Mesenchymal stem cell (in vitro differentiated cells and primary cell): ENCODE results near the gene KHDRBS1.
A peak's percentile ranks its signal among the peaks of the same experiment; 100 is the strongest.

Source experiments
- DNase-seq: peaks from one replicate; pipeline ENCODE4 v3.0.0-alpha.2; 2013
- H2AFZ ChIP-seq: one replicate; pipeline ENCODE4 v1.6.1; 2013; ENCODE audit warnings: low read depth, mild to moderate bottlenecking, control low read depth, inconsistent platforms, low read length, moderate library complexity
- H2AK5ac ChIP-seq: 2 replicates; pipeline ENCODE4 v1.6.1; 2013; ENCODE audit warnings: low read length, moderate library complexity, mild to moderate bottlenecking, inconsistent platforms; ENCODE audit not compliant: severe bottlenecking
- H2BK120ac ChIP-seq: one replicate; pipeline ENCODE4 v1.6.1; 2013; ENCODE audit warnings: low read depth, mild to moderate bottlenecking, inconsistent platforms, low read length, moderate library complexity
- H2BK12ac ChIP-seq, 2 experiments: one replicate each; pipeline ENCODE4 v1.6.1; 2013; ENCODE audit warnings: inconsistent platforms in 2 of 2, low read length in 2 of 2, mild to moderate bottlenecking in 2 of 2, moderate library complexity in 2 of 2, control low read depth in 1 of 2
- H2BK15ac ChIP-seq: one replicate; pipeline ENCODE4 v1.6.1; 2013; ENCODE audit warnings: mild to moderate bottlenecking, low read depth, inconsistent platforms; ENCODE audit not compliant: poor library complexity, severe bottlenecking
- H2BK5ac ChIP-seq: 2 replicates; pipeline ENCODE4 v1.6.1; 2013; ENCODE audit warnings: low read depth, mild to moderate bottlenecking, low read length, control low read depth, inconsistent platforms; ENCODE audit not compliant: poor library complexity, severe bottlenecking
- H3K14ac ChIP-seq, 2 experiments: one replicate each; pipeline ENCODE4 v1.6.1; 2013; ENCODE audit warnings: inconsistent platforms in 2 of 2, low read length in 2 of 2, control low read depth in 1 of 2, mild to moderate bottlenecking in 1 of 2, moderate library complexity in 1 of 2
- H3K18ac ChIP-seq, 2 experiments: one replicate each; pipeline ENCODE4 v1.6.1; 2013; ENCODE audit warnings: inconsistent platforms in 2 of 2, low read length in 2 of 2, control low read depth in 1 of 2, low read depth in 1 of 2, mild to moderate bottlenecking in 1 of 2
- H3K23ac ChIP-seq, 2 experiments: one replicate each; pipeline ENCODE4 v1.6.1; 2013; ENCODE audit warnings: inconsistent platforms in 2 of 2, low read length in 2 of 2, mild to moderate bottlenecking in 2 of 2, moderate library complexity in 2 of 2, control low read depth in 1 of 2
- H3K27ac ChIP-seq: 2 replicates; pipeline ENCODE4 v1.5.1; 2013; ENCODE audit warnings: mild to moderate bottlenecking, moderate library complexity, low read length, control low read depth, inconsistent platforms; ENCODE audit not compliant: poor library complexity, severe bottlenecking
- H3K27me3 ChIP-seq, 2 experiments: 2 replicates each; pipeline versions ENCODE4 v1.6.1 to v1.7.0; 2013; ENCODE audit warnings: low read length in 2 of 2, mild to moderate bottlenecking in 2 of 2, moderate library complexity in 2 of 2, control low read depth in 1 of 2, inconsistent platforms in 1 of 2; ENCODE audit not compliant: control insufficient read depth in 1 of 2, insufficient read depth in 1 of 2
- H3K36me3 ChIP-seq, 2 experiments: 2 replicates each; pipeline versions ENCODE4 v1.6.1 to v1.7.0; 2013; ENCODE audit warnings: low read length in 2 of 2, control low read depth in 1 of 2, inconsistent platforms in 1 of 2, low read depth in 1 of 2, mild to moderate bottlenecking in 1 of 2; ENCODE audit not compliant: insufficient read depth in 2 of 2, control insufficient read depth in 1 of 2
- H3K4ac ChIP-seq, 2 experiments: one replicate each; pipeline ENCODE4 v1.6.1; 2013; ENCODE audit warnings: inconsistent platforms in 2 of 2, low read length in 2 of 2, mild to moderate bottlenecking in 2 of 2, moderate library complexity in 2 of 2, control low read depth in 1 of 2, low read depth in 1 of 2
- H3K4me1 ChIP-seq: 2 replicates; pipeline ENCODE4 v1.6.1; 2013; ENCODE audit warnings: low read depth, low read length, control low read depth; ENCODE audit not compliant: control insufficient read depth, insufficient read depth
- H3K4me2 ChIP-seq: 2 replicates; pipeline ENCODE4 v1.6.1; 2013; ENCODE audit warnings: low read length, mild to moderate bottlenecking, inconsistent platforms; ENCODE audit not compliant: poor library complexity, severe bottlenecking
- H3K4me3 ChIP-seq, 2 experiments: 2 replicates each; pipeline versions ENCODE4 v1.5.1 to v1.7.0; 2013; ENCODE audit warnings: low read length in 2 of 2, mild to moderate bottlenecking in 2 of 2, control low read depth in 1 of 2, low read depth in 1 of 2; ENCODE audit not compliant: insufficient read depth in 1 of 2
- H3K79me1 ChIP-seq: replicated peaks from 2 replicates; pipeline ENCODE4 v1.6.1; 2013; ENCODE audit warnings: mild to moderate bottlenecking, control low read depth, low read length, inconsistent platforms; ENCODE audit not compliant: poor library complexity, severe bottlenecking
- H3K9ac ChIP-seq: 2 replicates; pipeline ENCODE4 v1.7.0; 2013; ENCODE audit warnings: mild to moderate bottlenecking, low read length, moderate library complexity
- H3K9me3 ChIP-seq: 2 replicates; pipeline ENCODE4 v1.7.0; 2013; ENCODE audit warnings: mild to moderate bottlenecking, low read length; ENCODE audit not compliant: control insufficient read depth
- H4K8ac ChIP-seq: one replicate; pipeline ENCODE4 v1.6.1; 2013; ENCODE audit warnings: inconsistent platforms, mild to moderate bottlenecking, low read length, moderate library complexity
- H4K91ac ChIP-seq: one replicate; pipeline ENCODE4 v1.6.1; 2013; ENCODE audit warnings: mild to moderate bottlenecking, low read length, inconsistent platforms
- WGBS: methylation state at CpG from one replicate; pipeline ENCODE4 v1.1.7; 2013; ENCODE audit warnings: mixed read lengths; 5-methylcytosine and 5-hydroxymethylcytosine counted together

Gene KHDRBS1

GRCh38 chr1:32071758-32072621, 58.3 kb downstream of the KHDRBS1 start:
- H3K4ac ChIP-seq: peak overlapping the region; percentile 35 to 71
- H3K9me3 ChIP-seq: no peaks in the 10 kb centered on the region
- peaks cover 12 to 22% of the 10 kb centered on the region in 2 experiments for H3K36me3 ChIP-seq
- H4K8ac ChIP-seq: peak overlapping the region; percentile 69
- 20% methylated on average over 14 of the region's 14 CpGs for WGBS
- peak overlapping the region in 1 of 2 experiments; percentile 16 for H3K23ac ChIP-seq
- peaks cover 14% of the 10 kb centered on the region for H3K4me1 ChIP-seq
- peak overlapping the region; percentile 84 for H3K27ac ChIP-seq
- peak overlapping the region; percentile 83 to 92 for H3K4me3 ChIP-seq
- no peak overlapping the region for H2BK5ac ChIP-seq
- H3K9ac ChIP-seq: peak overlapping the region; percentile 92
- H2AFZ ChIP-seq: peak overlapping the region; percentile 49
- H2BK12ac ChIP-seq: peak overlapping the region in 1 of 2 experiments; percentile 81
- H2AK5ac ChIP-seq: no peak overlapping the region
- H3K4me2 ChIP-seq: peak overlapping the region; percentile 70
- H2BK120ac ChIP-seq: peak overlapping the region; percentile 86
- peak; percentile 87 for DNase-seq
- H4K91ac ChIP-seq: peak overlapping the region; percentile 98
- H2BK15ac ChIP-seq: no peak overlapping the region
- peak overlapping the region in 1 of 2 experiments; percentile 80 for H3K14ac ChIP-seq
- no peaks in the 10 kb centered on the region for H3K27me3 ChIP-seq
- H3K18ac ChIP-seq: peak overlapping the region; percentile 49 to 94
- peaks cover 16% of the 10 kb centered on the region for H3K79me1 ChIP-seq

DNA sequence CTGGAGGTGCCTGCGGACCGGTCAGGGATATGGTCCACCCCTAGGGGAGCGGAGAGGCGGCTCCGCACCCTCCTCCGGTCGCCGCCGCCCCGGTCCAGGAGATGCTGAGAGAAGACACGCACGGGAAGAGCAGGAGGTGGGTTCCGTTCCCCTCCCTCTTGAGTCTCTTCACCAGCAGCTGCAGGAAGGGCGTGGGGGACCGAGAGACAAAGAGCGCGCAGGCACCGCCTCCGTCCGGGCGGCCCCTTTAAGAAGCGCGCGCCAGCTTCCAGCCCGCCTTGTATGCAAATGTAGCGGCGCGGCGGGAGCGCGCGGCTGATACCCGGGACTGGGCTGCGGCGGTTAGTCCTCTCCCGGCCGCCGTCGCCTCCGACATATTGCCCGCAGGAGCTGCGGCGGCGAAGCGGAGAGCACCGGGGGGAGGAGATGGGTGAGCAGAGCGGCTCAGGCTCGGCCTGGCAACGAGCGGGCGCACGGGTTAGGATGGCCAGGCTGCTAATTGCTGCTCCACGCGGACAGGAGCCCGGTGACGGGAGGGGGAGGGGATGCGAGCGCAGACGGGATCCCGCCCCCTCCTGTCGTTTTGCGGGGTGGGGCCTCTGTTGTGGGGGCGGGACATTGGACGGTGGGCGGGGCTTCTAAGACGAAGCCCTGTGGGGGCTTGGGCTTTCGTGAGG, 59.1 kb downstream of the KHDRBS1 start, which contains the start of gene TMEM39B:
TSS of gene TMEM39B (plus strand) at position 318 of the 677 bp plus-strand sequence. CDS start at position 427, 109 bp downstream.
- peak within 1 kb of the TSS; percentile 98 for H4K91ac ChIP-seq
- peaks cover 23% of the 10 kb centered on the region for H3K79me1 ChIP-seq
- H2AK5ac ChIP-seq: no peak within 1 kb of the TSS
- H2BK5ac ChIP-seq: peak within 1 kb of the TSS; percentile 91
- H3K9me3 ChIP-seq: no peaks in the 10 kb centered on the region
- DNase-seq: peak; percentile 96
- peak within 1 kb of the TSS; percentile 79 for H2AFZ ChIP-seq
- H3K27me3 ChIP-seq: no peaks in the 10 kb centered on the region
- H3K4me3 ChIP-seq: peak within 1 kb of the TSS; percentile 83 to 92
- peak within 1 kb of the TSS in 1 of 2 experiments; percentile 16 for H3K23ac ChIP-seq
- H3K18ac ChIP-seq: peak within 1 kb of the TSS; percentile 98
- peak within 1 kb of the TSS; percentile 93 for H4K8ac ChIP-seq
- peak within 1 kb of the TSS; percentile 70 for H3K4me2 ChIP-seq
- peak within 1 kb of the TSS in 1 of 2 experiments; percentile 92 for H2BK12ac ChIP-seq
- H3K4me1 ChIP-seq: peaks cover 16% of the 10 kb centered on the region
- H3K4ac ChIP-seq: peak within 1 kb of the TSS; percentile 71 to 99
- H3K14ac ChIP-seq: peak within 1 kb of the TSS in 1 of 2 experiments; percentile 99
- under 1% methylated on average over 64 of the region's 67 CpGs for WGBS
- peak within 1 kb of the TSS; percentile 92 for H3K9ac ChIP-seq
- peak within 1 kb of the TSS; percentile 87 for H2BK15ac ChIP-seq
- H2BK120ac ChIP-seq: peak within 1 kb of the TSS; percentile 86
- peak within 1 kb of the TSS; percentile 91 for H3K27ac ChIP-seq
- peaks cover 20 to 30% of the 10 kb centered on the region in 2 experiments for H3K36me3 ChIP-seq

DNA sequence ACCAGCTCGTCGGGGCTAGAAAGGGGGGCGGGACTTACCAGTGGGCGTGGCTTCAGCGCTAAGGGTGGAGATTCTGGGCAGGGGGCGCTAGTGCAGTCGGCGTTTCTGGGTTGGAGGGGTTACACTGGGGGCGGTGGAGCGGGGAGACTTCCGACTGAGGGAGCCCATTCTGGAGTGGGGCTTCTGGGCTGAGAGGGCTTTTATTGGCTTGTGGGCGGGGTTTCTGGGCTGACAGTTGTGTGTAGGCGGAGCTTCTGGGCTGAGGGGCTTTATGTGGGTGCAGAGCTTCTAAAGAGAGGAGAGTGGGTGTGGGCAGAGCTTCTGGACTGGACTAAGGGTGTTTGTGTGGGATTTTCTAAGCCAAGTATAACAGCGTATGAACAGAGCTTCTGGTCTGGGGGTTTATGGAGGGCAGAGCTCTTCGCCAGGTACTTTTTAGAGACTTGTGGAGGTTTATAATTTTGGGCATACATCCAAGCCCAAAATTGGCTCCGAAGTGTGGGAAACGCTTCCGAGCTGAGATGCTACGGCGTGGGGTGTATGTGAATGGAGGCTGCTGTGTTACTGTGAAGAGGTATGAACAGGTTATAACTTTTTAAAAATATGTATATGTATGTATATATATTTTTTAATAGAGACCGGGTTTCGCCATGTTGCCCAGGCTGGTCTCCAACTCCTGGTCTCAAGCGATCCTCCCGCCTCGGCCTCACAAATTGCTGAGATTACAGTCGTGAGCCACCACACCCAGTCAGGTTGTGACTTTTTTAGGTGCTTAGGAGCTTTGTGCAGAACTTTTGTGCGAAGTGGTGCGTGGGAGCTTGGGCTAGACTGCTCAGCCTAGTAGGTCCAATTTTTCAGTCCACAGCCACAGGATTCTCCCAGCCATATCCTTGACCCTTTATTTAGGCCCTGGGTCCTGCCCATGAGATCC, 59.9 kb downstream of the KHDRBS1 start:
- peaks cover 12% of the 10 kb centered on the region for H3K4me1 ChIP-seq
- H3K18ac ChIP-seq: peak overlapping the region; percentile 48 to 79
- H3K27ac ChIP-seq: peak overlapping the region; percentile 65
- no peak overlapping the region for H3K4ac ChIP-seq
- H2AK5ac ChIP-seq: peak overlapping the region; percentile 12
- H3K14ac ChIP-seq: no peak overlapping the region
- no peak overlapping the region for H4K91ac ChIP-seq
- H3K9me3 ChIP-seq: no peaks in the 10 kb centered on the region
- peaks cover 27% of the 10 kb centered on the region for H3K79me1 ChIP-seq
- peak overlapping the region; percentile 86 for H2BK15ac ChIP-seq
- no peak overlapping the region for H2AFZ ChIP-seq
- H3K36me3 ChIP-seq: peaks cover 25 to 38% of the 10 kb centered on the region in 2 experiments
- no peak overlapping the region for H4K8ac ChIP-seq
- DNase-seq: no peak
- H3K4me3 ChIP-seq: peak overlapping the region; percentile 83 to 92
- WGBS: 47% methylated on average over 27 of the region's 28 CpGs
- H3K4me2 ChIP-seq: peak overlapping the region; percentile 69
- H3K9ac ChIP-seq: peak overlapping the region; percentile 92
- H2BK12ac ChIP-seq: no peak overlapping the region
- H2BK120ac ChIP-seq: peak overlapping the region; percentile 75
- H2BK5ac ChIP-seq: no peak overlapping the region
- H3K27me3 ChIP-seq: no peaks in the 10 kb centered on the region
- no peak overlapping the region for H3K23ac ChIP-seq
